Mucosa of rectum (tissue), 2 donors: ENCODE data around the gene CHD6.

Source experiments
- H3K27ac ChIP-seq, 2 donors: one replicate each; pipeline ENCODE4 v1.7.0; 2013; ENCODE audit warnings: inconsistent platforms in 2 of 2, low read depth in 2 of 2, low read length in 2 of 2
- H3K27me3 ChIP-seq, 2 donors: one replicate each; pipeline ENCODE4 v1.7.0; 2013; ENCODE audit warnings: low read length in 2 of 2; ENCODE audit not compliant: control insufficient read depth in 2 of 2, insufficient read depth in 2 of 2
- H3K36me3 ChIP-seq, 2 donors: one replicate each; pipeline ENCODE4 v1.7.0; 2013; ENCODE audit warnings: low read length in 2 of 2; ENCODE audit not compliant: control insufficient read depth in 2 of 2, insufficient read depth in 2 of 2
- H3K4me1 ChIP-seq, 2 donors: one replicate each; pipeline ENCODE4 v1.7.0; 2013; ENCODE audit warnings: low read length in 2 of 2, mild to moderate bottlenecking in 1 of 2; ENCODE audit not compliant: control insufficient read depth in 2 of 2, insufficient read depth in 2 of 2
- H3K4me3 ChIP-seq, 2 donors: one replicate each; pipeline ENCODE4 v1.7.0; 2013; ENCODE audit warnings: low read length in 2 of 2
- H3K9ac ChIP-seq, 2 donors: one replicate each; pipeline ENCODE4 v1.7.0; 2013; ENCODE audit warnings: low read length in 2 of 2, low read depth in 1 of 2, mild to moderate bottlenecking in 1 of 2
- H3K9me3 ChIP-seq, 2 donors: one replicate each; pipeline ENCODE4 v1.7.0; 2013; ENCODE audit warnings: low read length in 2 of 2; ENCODE audit not compliant: control insufficient read depth in 2 of 2
- donor health status: healthy.
- donor health status: Normal muscosa, but diverticular disease.

Gene CHD6

GRCh38 chr20:41594514-41595322 is 23.5 kb downstream of the CHD6 start:
- Histone ChIP-seq H3K27me3 (no peaks in the 10 kb centered on the region), H3K36me3 (no peaks in the 10 kb centered on the region), H3K9me3 (peaks cover 6 to 19% of the 10 kb centered on the region in 2 donors), H3K27ac (no peak overlapping the region), H3K4me3 (no peak overlapping the region), H3K4me1 (no peaks in the 10 kb centered on the region), H3K9ac (no peak overlapping the region)

GRCh38 chr20:41592516-41593216 is 25.5 kb downstream of the CHD6 start:
- no peaks in the 10 kb centered on the region for H3K27me3 ChIP-seq
- no peak overlapping the region for H3K27ac ChIP-seq
- H3K9ac ChIP-seq, result no peak overlapping the region
- H3K36me3 ChIP-seq, result no peaks in the 10 kb centered on the region
- no peaks in the 10 kb centered on the region for H3K4me1 ChIP-seq
- H3K9me3 ChIP-seq, result peaks cover 0 to 5% of the 10 kb centered on the region in 2 donors
- no peak overlapping the region for H3K4me3 ChIP-seq

- Histone ChIP-seq H3K4me3 (no peak overlapping the region), H3K27me3 (no peaks in the 10 kb centered on the region), H3K9me3 (peaks cover 0 to 4% of the 10 kb centered on the region in 2 donors), H3K27ac (no peak overlapping the region), H3K9ac (no peak overlapping the region), H3K36me3 (peaks cover 0 to 6% of the 10 kb centered on the region in 2 donors), H3K4me1 (no peaks in the 10 kb centered on the region)
These were observed 30.2 kb downstream of the CHD6 start for GRCh38 chr20:41587956-41588355.

- Histone ChIP-seq H3K4me3 (no peak overlapping the region), H3K27me3 (no peaks in the 10 kb centered on the region), H3K36me3 (peaks cover 0 to 6% of the 10 kb centered on the region in 2 donors), H3K9ac (no peak overlapping the region), H3K27ac (no peak overlapping the region), H3K9me3 (peaks cover 0 to 4% of the 10 kb centered on the region in 2 donors), H3K4me1 (no peaks in the 10 kb centered on the region)
These were observed 30.7 kb downstream of the CHD6 start for GRCh38 chr20:41587523-41587922.

GRCh38 chr20:41586772-41587171 is 31.4 kb downstream of the CHD6 start:
- Histone ChIP-seq H3K4me1 (no peaks in the 10 kb centered on the region), H3K27ac (no peak overlapping the region), H3K9me3 (peaks cover 0 to 4% of the 10 kb centered on the region in 2 donors), H3K27me3 (no peaks in the 10 kb centered on the region), H3K4me3 (no peak overlapping the region), H3K36me3 (peaks cover 0 to 6% of the 10 kb centered on the region in 2 donors), H3K9ac (no peak overlapping the region)

- Histone ChIP-seq H3K36me3 (no peaks in the 10 kb centered on the region), H3K4me3 (no peak overlapping the region), H3K9me3 (no peaks in the 10 kb centered on the region), H3K4me1 (peaks cover 0 to 3% of the 10 kb centered on the region in 2 donors), H3K27me3 (no peaks in the 10 kb centered on the region), H3K9ac (no peak overlapping the region), H3K27ac (no peak overlapping the region)
These were observed 37.8 kb downstream of the CHD6 start for GRCh38 chr20:41580350-41580749.

GRCh38 chr20:41577129-41578009 is 40.8 kb downstream of the CHD6 start:
- Histone ChIP-seq H3K4me1 (peaks cover 0 to 3% of the 10 kb centered on the region in 2 donors), H3K27me3 (no peaks in the 10 kb centered on the region), H3K36me3 (no peaks in the 10 kb centered on the region), H3K9me3 (no peaks in the 10 kb centered on the region), H3K4me3 (no peak overlapping the region), H3K27ac (no peak overlapping the region), H3K9ac (no peak overlapping the region)

- H3K27ac ChIP-seq, result no peak overlapping the region
- H3K27me3 ChIP-seq, result no peaks in the 10 kb centered on the region
- H3K9ac ChIP-seq, result no peak overlapping the region
- no peak overlapping the region for H3K4me3 ChIP-seq
- H3K36me3 ChIP-seq, result no peaks in the 10 kb centered on the region
- no peaks in the 10 kb centered on the region for H3K9me3 ChIP-seq
- H3K4me1 ChIP-seq, result peaks cover 3 to 6% of the 10 kb centered on the region in 2 donors
These were observed 42.8 kb downstream of the CHD6 start for GRCh38 chr20:41575412-41575811.

GRCh38 chr20:41574802-41575389 is 43.3 kb downstream of the CHD6 start:
- Histone ChIP-seq H3K27me3 (no peaks in the 10 kb centered on the region), H3K9ac (no peak overlapping the region), H3K4me1 (peaks cover 3 to 6% of the 10 kb centered on the region in 2 donors), H3K36me3 (no peaks in the 10 kb centered on the region), H3K4me3 (no peak overlapping the region), H3K9me3 (no peaks in the 10 kb centered on the region), H3K27ac (no peak overlapping the region)
